ENCODE measurements around the gene RNF150.
"Not testable (repeated sequence)": the region's sequence is repeated elsewhere in the genome, so short reads cannot be mapped to it uniquely, and the experiment has no call there.

Gene RNF150

GRCh38 chr4:141133146-141133998, at the start of gene RNF150:
TSS of gene RNF150 (minus strand) at chr4:141133469.
- DNase-seq: peak; percentile 23

GRCh38 chr4:141180991-141181761, 47.9 kb upstream of the RNF150 start:
- no peak for DNase-seq

GRCh38 chr4:141179474-141180373, 46.5 kb upstream of the RNF150 start:
- DNase-seq: no peak

- no peak for DNase-seq
Measured at GRCh38 chr4:141177171-141177570, 43.9 kb upstream of the RNF150 start.

GRCh38 chr4:141174457-141174856, 41.2 kb upstream of the RNF150 start:
- no peak for DNase-seq

GRCh38 chr4:141170671-141171070, 37.4 kb upstream of the RNF150 start:
- no peak for DNase-seq

- no peak for DNase-seq
Measured at GRCh38 chr4:141169391-141169790, 36.1 kb upstream of the RNF150 start.

- DNase-seq: not testable (repeated sequence)
Measured at GRCh38 chr4:141165001-141165400, 31.7 kb upstream of the RNF150 start.

- DNase-seq: no peak
Measured at GRCh38 chr4:141159027-141159426, 25.8 kb upstream of the RNF150 start.

GRCh38 chr4:141158219-141158618, 24.9 kb upstream of the RNF150 start:
- DNase-seq: no peak

GRCh38 chr4:141155586-141155985, 22.3 kb upstream of the RNF150 start:
- no peak for DNase-seq

GRCh38 chr4:141154725-141155124, 21.5 kb upstream of the RNF150 start:
- DNase-seq: no peak

GRCh38 chr4:141153751-141154510, 20.7 kb upstream of the RNF150 start:
- DNase-seq: no peak

GRCh38 chr4:141144207-141144606, 10.9 kb upstream of the RNF150 start:
- DNase-seq: no peak

GRCh38 chr4:141142423-141142822, 9.2 kb upstream of the RNF150 start:
- no peak for DNase-seq

- no peak for DNase-seq
Measured at GRCh38 chr4:141140391-141141200, 7.3 kb upstream of the RNF150 start.

GRCh38 chr4:141133999-141134995, 1.0 kb upstream of the RNF150 start:
- DNase-seq: no peak

- no peak for DNase-seq
Measured at GRCh38 chr4:141132709-141133145, 542 bp downstream of the RNF150 start.

- no peak for DNase-seq
Measured at GRCh38 chr4:141132072-141132708, 1.1 kb downstream of the RNF150 start.

GRCh38 chr4:141131723-141132071, 1.6 kb downstream of the RNF150 start:
- no peak for DNase-seq

Measured in activated naive CD4-positive, alpha-beta T cell treated with Interleukin-2 at 50 U/mL for 16 hours (primary cell).